ENCODE data around the gene TSSC4.

The TSSC4 gene

GRCh38 chr11:2368851-2369180 is 31.7 kb upstream of the TSSC4 start:
- in situ Hi-C loops (cut with MboI; ENCODE audit: low sequenced_read_pairs): no loop called here

GRCh38 chr11:2369320-2369719 is 31.2 kb upstream of the TSSC4 start:
- in situ Hi-C loops (cut with MboI; ENCODE audit: low sequenced_read_pairs): no loop called here

GRCh38 chr11:2369896-2370295 is 30.7 kb upstream of the TSSC4 start:
- in situ Hi-C loops (cut with MboI; ENCODE audit: low sequenced_read_pairs): no loop called here

- in situ Hi-C loops (cut with MboI; ENCODE audit: low sequenced_read_pairs): no loop called here
Observed at GRCh38 chr11:2374456-2375201, 25.9 kb upstream of the TSSC4 start.

GRCh38 chr11:2375341-2375853 is 25.2 kb upstream of the TSSC4 start:
- in situ Hi-C loops (cut with MboI; ENCODE audit: low sequenced_read_pairs): no loop called here

- in situ Hi-C loops (cut with MboI; ENCODE audit: low sequenced_read_pairs): no loop called here
Observed at GRCh38 chr11:2375964-2376551, 24.5 kb upstream of the TSSC4 start.

GRCh38 chr11:2376751-2377451 is 23.6 kb upstream of the TSSC4 start, which contains the start of gene CD81:
Gene CD81 (plus strand): TSS chr11:2377310. CDS start chr11:2377550, 240 bp downstream.
- in situ Hi-C loops (cut with MboI; ENCODE audit: low sequenced_read_pairs): no loop called here

- in situ Hi-C loops (cut with MboI; ENCODE audit: low sequenced_read_pairs): no loop called here
Observed at GRCh38 chr11:2377511-2378443, 22.8 kb upstream of the TSSC4 start.

- in situ Hi-C loops (cut with MboI; ENCODE audit: low sequenced_read_pairs): no loop called here
Observed at GRCh38 chr11:2378527-2379210, 21.9 kb upstream of the TSSC4 start.

- in situ Hi-C loops (cut with MboI; ENCODE audit: low sequenced_read_pairs): no loop called here
Observed at GRCh38 chr11:2379466-2380174, 20.9 kb upstream of the TSSC4 start.

- in situ Hi-C loops (cut with MboI; ENCODE audit: low sequenced_read_pairs): no loop called here
Observed at GRCh38 chr11:2380396-2380795, 20.2 kb upstream of the TSSC4 start.

GRCh38 chr11:2380807-2381350 is 19.7 kb upstream of the TSSC4 start:
- in situ Hi-C loops (cut with MboI; ENCODE audit: low sequenced_read_pairs): no loop called here

GRCh38 chr11:2381494-2382128 is 18.9 kb upstream of the TSSC4 start:
- in situ Hi-C loops (cut with MboI; ENCODE audit: low sequenced_read_pairs): no loop called here

GRCh38 chr11:2382129-2382517 is 18.4 kb upstream of the TSSC4 start:
- in situ Hi-C loops (cut with MboI; ENCODE audit: low sequenced_read_pairs): no loop called here

GRCh38 chr11:2382936-2383851 is 17.4 kb upstream of the TSSC4 start:
- in situ Hi-C loops (cut with MboI; ENCODE audit: low sequenced_read_pairs): no loop called here

GRCh38 chr11:2383852-2384804 is 16.4 kb upstream of the TSSC4 start:
- in situ Hi-C loops (cut with MboI; ENCODE audit: low sequenced_read_pairs): no loop called here

Data from hTERT RPE-1 (cell line).